NB4 (cell line): ENCODE results near the gene RASGRP2.

Experiments
- DNase-seq: peaks from one replicate; pipeline ENCODE4 v3.0.0; 2010; ENCODE audit warnings: low read depth
- H3K4me3 ChIP-seq: one replicate; pipeline ENCODE4 v1.5.1; 2011; ENCODE audit warnings: mild to moderate bottlenecking, low read depth, low read length, moderate library complexity
- MAX ChIP-seq: IDR thresholded peaks from 2 replicates; pipeline ENCODE4 v1.6.1; 2011; ENCODE audit warnings: low read depth, low read length
- MYC ChIP-seq: IDR thresholded peaks from 2 replicates; pipeline ENCODE4 v1.6.1; 2011; ENCODE audit warnings: low read depth, low read length
- POLR2A ChIP-seq: IDR thresholded peaks from 2 replicates; pipeline ENCODE4 v1.6.1; 2011; ENCODE audit warnings: mild to moderate bottlenecking; ENCODE audit not compliant: insufficient read length; ENCODE audit errors: extremely low read depth
- TF ChIP-seq, protein P1 (sequence below): IDR thresholded peaks from one replicate; pipeline ENCODE4 v1.5.1; 2012; ENCODE audit warnings: low read depth, low read length

The RASGRP2 gene

GRCh38 chr11:64726867-64727530 lies 16.9 kb downstream of the RASGRP2 start:
- DNase-seq = no peak
- H3K4me3 ChIP-seq = no peak overlapping the region
- TF ChIP-seq MAX (no peak), POLR2A (no peak), MYC (no peak)
- TF ChIP-seq, protein P1, sequence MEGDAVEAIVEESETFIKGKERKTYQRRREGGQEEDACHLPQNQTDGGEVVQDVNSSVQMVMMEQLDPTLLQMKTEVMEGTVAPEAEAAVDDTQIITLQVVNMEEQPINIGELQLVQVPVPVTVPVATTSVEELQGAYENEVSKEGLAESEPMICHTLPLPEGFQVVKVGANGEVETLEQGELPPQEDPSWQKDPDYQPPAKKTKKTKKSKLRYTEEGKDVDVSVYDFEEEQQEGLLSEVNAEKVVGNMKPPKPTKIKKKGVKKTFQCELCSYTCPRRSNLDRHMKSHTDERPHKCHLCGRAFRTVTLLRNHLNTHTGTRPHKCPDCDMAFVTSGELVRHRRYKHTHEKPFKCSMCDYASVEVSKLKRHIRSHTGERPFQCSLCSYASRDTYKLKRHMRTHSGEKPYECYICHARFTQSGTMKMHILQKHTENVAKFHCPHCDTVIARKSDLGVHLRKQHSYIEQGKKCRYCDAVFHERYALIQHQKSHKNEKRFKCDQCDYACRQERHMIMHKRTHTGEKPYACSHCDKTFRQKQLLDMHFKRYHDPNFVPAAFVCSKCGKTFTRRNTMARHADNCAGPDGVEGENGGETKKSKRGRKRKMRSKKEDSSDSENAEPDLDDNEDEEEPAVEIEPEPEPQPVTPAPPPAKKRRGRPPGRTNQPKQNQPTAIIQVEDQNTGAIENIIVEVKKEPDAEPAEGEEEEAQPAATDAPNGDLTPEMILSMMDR = no peak

- H3K4me3 ChIP-seq = no peak overlapping the region
- TF ChIP-seq MAX (no peak), POLR2A (no peak), MYC (no peak)
- TF ChIP-seq, protein P1 = no peak
- no peak for DNase-seq
These were observed 17.7 kb downstream of the RASGRP2 start for GRCh38 chr11:64726211-64726641.

DNA sequence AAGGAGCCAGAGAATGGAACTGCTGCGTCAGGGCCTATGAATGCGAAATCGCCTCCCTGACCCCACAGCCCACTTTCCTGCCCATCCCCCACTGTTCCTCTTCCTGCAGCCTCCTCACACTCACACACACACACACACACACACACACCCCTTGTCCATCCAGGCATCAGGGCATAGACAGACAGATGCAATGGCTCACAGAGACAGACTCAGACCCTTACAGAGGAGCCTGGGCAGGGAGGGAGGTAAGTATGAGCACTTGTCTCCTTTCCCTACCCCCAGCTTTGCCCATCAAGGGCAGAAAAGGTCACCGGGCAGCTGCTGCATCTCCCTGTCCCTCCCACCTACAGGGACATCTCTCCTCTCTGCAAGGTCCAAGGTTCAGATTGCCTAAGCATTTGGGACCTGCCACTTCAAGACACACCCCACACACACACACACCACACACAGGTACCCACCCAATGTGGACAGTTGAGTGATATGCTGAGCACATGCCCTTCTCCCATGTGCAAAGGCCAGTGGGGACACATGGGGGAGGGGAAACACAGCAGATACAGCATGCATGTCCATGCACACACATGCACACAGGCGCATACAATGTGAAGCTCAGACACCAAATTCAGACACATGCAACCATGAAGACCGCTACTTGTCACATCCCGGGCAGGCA lies 18.9 kb downstream of the RASGRP2 start:
- H3K4me3 ChIP-seq = no peak overlapping the region
- peak; percentile 51 for DNase-seq
- no peak for TF ChIP-seq POLR2A
- TF ChIP-seq, protein P1 = no peak
- no peak for TF ChIP-seq MAX
- no peak for TF ChIP-seq MYC

GRCh38 chr11:64723907-64724862 lies 19.8 kb downstream of the RASGRP2 start:
- H3K4me3 ChIP-seq = no peak overlapping the region
- TF ChIP-seq, protein P1 = no peak
- TF ChIP-seq POLR2A (no peak), MYC (no peak), MAX (no peak)

DNA sequence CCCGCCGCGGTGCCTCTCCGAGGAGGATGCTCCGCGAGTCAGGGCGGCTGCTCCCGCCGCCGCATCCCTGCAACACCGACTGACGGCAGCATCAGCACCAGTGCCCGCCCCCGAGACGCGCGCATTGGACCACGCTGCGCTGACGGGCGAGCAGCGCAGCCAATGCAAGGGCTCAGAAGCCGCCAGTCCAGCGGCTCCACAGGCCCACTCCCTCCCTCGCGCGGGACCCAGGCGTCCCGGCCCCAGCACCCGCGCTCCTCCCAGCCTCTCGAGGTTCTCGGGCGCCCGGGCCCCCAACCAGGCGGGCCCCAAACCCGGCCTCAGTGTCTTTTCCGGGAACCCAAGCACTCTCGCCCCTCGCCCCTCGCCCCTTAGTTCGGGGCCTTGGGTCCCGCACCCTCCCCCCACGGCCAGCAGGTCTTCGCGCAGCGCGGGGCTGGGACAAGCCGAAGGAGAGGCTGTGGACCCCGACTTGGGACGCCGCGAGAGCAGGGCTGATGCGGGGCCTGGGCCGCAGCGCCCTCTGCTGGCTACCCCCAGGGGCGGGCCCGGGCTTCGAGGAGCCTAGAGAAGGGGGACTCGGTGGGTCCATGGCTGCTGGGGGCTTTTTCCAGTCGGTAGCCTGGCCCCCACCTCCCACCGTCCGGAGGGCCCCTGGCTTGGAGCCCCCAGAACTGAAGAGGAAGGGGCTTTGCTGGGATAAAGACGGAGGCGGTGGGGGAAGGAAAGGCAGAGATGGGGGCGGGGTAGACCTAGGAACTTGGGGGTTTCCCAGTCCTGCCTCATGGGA lies 20.6 kb downstream of the RASGRP2 start, which contains the start of gene NRXN2:
TSS of gene NRXN2 (minus strand) at position 81 of the 790 bp plus-strand sequence. CDS start 9,498 bp downstream, outside the sequence.
- TF ChIP-seq, protein P1 = peak; percentile 92
- TF ChIP-seq POLR2A = no peak
- TF ChIP-seq MAX = 0 out of 2 replicates have a peak, but pooled peaks have one; percentile 23
- no peak within 1 kb of the TSS for H3K4me3 ChIP-seq
- DNase-seq = peak; percentile 85

More at GRCh38 chr11:64723907-64724862, 19.8 kb downstream of the RASGRP2 start:
- peak; percentile 55 for DNase-seq
